Measurements from ENCODE around the gene GABRR3. TPM values are rescaled to one million over a fixed set of nuclear protein-coding genes. Genes with fewer than 3 reads are reported as not detected.

The GABRR3 gene
- total RNA-seq, 3 donors from 2014 or later, result not detected

DNA sequence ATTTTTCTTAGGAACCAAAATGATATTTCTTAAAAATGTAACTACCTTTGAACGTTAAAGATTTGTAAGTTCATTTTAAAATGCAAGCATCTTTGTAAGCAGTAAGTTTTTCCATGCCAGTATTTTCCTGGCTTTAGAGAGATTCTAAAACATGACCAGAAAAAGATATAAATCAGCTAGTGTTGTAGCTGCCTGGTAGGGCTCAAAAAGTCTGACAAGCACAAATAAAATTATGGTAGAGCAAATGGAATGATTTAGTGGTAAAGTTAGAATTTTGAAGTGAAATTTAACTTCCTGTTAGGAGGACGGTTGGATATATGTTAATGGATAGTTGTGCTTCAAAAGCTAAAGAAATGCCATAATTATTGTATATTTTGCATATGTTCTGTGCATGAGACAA lies 29.7 kb downstream of the GABRR3 start:
- H3K27ac ChIP-seq, result no peak overlapping the region
- H3K4me1 ChIP-seq, result no peaks in the 10 kb centered on the region
- H3K27me3 ChIP-seq, result no peaks in the 10 kb centered on the region
- H3K36me3 ChIP-seq, result no peaks in the 10 kb centered on the region
- TF ChIP-seq POLR2AphosphoS5 (IDR thresholded peaks at IDR 0.05) (no peak), POLR2A (IDR thresholded peaks at IDR 0.05) (no peak), CTCF (IDR thresholded peaks at IDR 0.05) (no peak)
- H3K9me3 ChIP-seq, result no peaks in the 10 kb centered on the region
- intact Hi-C loops (cut with DNase I; ENCODE audit: low total_unique reads), result no loop called here
- no peak overlapping the region for H3K4me3 ChIP-seq
- DNase-seq (ENCODE audit: low spot score in 2 of 2), result no peak

DNA sequence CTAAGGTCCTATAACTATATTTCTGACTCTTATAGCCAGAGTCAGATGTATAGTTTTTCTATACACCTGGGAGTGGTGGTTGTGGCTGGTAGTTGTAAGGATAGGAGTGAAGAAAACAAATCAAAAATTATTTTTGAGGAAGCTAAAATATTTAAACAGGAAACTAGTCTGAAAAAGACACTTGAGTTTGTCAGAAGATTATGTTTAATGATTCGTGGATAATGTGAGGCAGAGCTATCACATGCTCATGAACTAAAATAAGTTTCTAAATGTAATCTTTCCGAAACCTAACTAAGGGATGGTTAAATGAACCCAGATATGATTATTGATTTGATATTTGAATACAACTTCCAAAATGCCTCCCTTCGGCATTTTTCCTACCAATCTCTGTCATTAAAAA lies 30.4 kb downstream of the GABRR3 start:
- intact Hi-C loops (cut with DNase I; ENCODE audit: low total_unique reads), result no loop called here
- Histone ChIP-seq H3K27me3 (no peaks in the 10 kb centered on the region), H3K36me3 (no peaks in the 10 kb centered on the region)

DNA sequence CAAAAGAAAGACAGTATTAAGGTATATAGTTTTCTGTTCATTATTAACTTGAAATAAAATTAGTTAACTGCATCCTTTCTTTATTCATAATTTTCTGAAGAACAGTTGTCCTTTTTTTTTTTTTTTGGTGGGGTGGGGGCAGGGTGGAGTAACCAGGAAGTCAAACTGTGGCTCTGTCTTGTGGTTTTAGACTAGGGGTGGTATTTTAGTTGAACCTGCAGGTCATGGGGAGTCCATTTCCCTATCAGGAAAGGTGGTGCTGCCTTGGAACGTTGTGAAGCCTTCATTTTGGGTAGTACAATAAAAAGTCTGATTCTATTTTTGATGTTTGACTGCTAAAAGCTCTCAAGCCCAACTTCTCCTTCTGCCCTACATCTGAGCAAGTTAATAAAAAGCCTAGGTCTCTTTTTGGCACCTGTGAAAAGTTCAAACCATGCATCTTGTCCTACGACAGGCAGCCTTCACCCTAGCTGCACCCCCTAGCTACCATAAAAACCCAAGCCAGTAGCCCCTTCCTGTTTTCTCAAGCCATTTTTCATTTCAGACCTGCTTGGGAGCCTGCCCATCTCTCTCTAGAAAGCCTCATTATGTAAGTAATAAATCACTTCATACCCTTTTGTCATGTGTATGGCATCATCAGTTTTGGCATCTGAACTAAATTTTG lies 31.7 kb downstream of the GABRR3 start:
- Histone ChIP-seq H3K4me1 (no peaks in the 10 kb centered on the region), H3K27me3 (no peaks in the 10 kb centered on the region), H3K36me3 (no peaks in the 10 kb centered on the region), H3K4me3 (no peak overlapping the region), H3K9me3 (no peaks in the 10 kb centered on the region), H3K27ac (no peak overlapping the region)
- intact Hi-C loops (cut with DNase I; ENCODE audit: low total_unique reads), result no loop called here
- no peak for TF ChIP-seq CTCF (IDR thresholded peaks at IDR 0.05)
- no peak for TF ChIP-seq POLR2AphosphoS5 (IDR thresholded peaks at IDR 0.05)
- no peak for TF ChIP-seq POLR2A (IDR thresholded peaks at IDR 0.05)
- DNase-seq (ENCODE audit: low spot score in 2 of 2), result no peak

More for the DNA sequence above, 30.4 kb downstream of the GABRR3 start:
- TF ChIP-seq POLR2A (IDR thresholded peaks at IDR 0.05), result no peak
- TF ChIP-seq CTCF (IDR thresholded peaks at IDR 0.05), result no peak
- TF ChIP-seq POLR2AphosphoS5 (IDR thresholded peaks at IDR 0.05), result no peak
- Histone ChIP-seq H3K27ac (no peak overlapping the region), H3K4me1 (no peaks in the 10 kb centered on the region), H3K4me3 (no peak overlapping the region), H3K9me3 (no peaks in the 10 kb centered on the region)
- no peak for DNase-seq (ENCODE audit: low spot score in 2 of 2)

DNA sequence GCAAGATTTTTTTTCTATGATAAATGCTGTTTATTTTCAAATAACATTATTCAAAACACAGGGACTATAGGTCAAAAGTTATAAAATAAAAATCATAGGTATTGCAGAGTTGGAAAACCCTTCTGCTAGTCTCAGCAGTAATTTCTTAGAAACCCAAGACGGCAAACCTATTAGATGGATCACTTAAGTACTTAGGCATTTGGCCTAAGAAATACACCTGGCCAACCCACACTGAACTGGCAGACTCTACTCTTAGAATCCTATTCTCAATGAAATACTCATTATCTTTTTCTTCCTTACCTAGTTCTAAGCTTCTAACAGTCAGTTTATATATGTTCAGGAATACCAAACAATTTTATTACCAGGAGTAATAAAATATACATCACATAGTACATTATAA lies 32.4 kb downstream of the GABRR3 start:
- intact Hi-C loops (cut with DNase I; ENCODE audit: low total_unique reads), result no loop called here
- H3K4me1 ChIP-seq, result no peaks in the 10 kb centered on the region
- H3K36me3 ChIP-seq, result no peaks in the 10 kb centered on the region
- TF ChIP-seq POLR2AphosphoS5 (IDR thresholded peaks at IDR 0.05), result no peak
- TF ChIP-seq POLR2A (IDR thresholded peaks at IDR 0.05), result no peak
- TF ChIP-seq CTCF (IDR thresholded peaks at IDR 0.05), result no peak
- H3K4me3 ChIP-seq, result no peak overlapping the region
- H3K27ac ChIP-seq, result no peak overlapping the region
- no peaks in the 10 kb centered on the region for H3K27me3 ChIP-seq
- no peaks in the 10 kb centered on the region for H3K9me3 ChIP-seq
- DNase-seq (ENCODE audit: low spot score in 2 of 2), result no peak

GRCh38 chr3:97999994-98000393 lies 35.1 kb downstream of the GABRR3 start:
- Histone ChIP-seq H3K36me3 (no peaks in the 10 kb centered on the region), H3K9me3 (no peaks in the 10 kb centered on the region), H3K27ac (no peak overlapping the region), H3K27me3 (no peaks in the 10 kb centered on the region), H3K4me3 (no peak overlapping the region), H3K4me1 (no peaks in the 10 kb centered on the region)
- no peak for DNase-seq (ENCODE audit: low spot score in 2 of 2)
- intact Hi-C loops (cut with DNase I; ENCODE audit: low total_unique reads), result no loop called here
- TF ChIP-seq POLR2A (IDR thresholded peaks at IDR 0.05) (no peak), POLR2AphosphoS5 (IDR thresholded peaks at IDR 0.05) (no peak), CTCF (IDR thresholded peaks at IDR 0.05) (no peak)

All from breast epithelium (tissue), 4 donors.